Fibroblast of peridontal ligament (primary cell): ENCODE data around the gene PLSCR1.

Experiments
- DNase-seq: peaks from one replicate; pipeline ENCODE4 v3.0.0-alpha.2; 2010; ENCODE audit errors: extremely low read depth

PLSCR1 gene

DNA sequence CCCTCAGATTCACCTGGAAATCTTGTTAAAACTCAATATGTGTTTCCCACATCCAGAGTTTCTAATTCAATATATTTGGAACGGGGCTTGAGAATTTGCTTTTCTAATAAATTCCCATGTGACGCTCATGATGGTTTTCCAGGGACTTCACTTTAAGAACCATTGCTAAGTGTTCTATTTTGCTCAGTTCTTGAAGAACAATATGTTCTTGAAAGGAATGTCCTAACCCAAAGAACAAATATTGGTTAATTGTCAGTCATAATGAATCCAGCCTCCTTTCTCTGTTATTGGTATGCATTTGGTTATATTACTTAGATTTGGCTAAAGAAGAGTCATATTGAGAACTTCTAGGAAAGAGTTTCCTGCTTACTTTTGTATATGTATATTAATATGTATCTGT is 70.7 kb downstream of the PLSCR1 start:
- no peak for DNase-seq

DNA sequence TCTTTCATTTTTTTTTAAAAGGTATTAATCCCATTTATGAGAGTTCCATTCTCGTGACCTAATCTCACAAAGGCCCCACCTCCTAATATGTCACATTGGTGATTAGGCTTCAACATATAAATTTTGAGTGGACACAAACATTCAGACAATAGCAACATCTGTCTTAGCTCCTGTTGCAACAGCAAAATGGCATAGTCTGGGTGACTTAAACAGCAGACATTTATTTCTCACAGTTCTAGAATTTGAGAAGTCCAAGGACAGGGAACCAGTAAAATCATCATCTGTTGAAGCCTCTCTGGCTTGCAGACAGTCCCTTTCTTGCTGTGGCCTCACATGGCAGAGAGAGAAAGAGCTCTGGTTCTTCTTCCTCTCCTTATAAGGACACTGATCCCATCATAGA is 71.8 kb downstream of the PLSCR1 start:
- no peak for DNase-seq

DNA sequence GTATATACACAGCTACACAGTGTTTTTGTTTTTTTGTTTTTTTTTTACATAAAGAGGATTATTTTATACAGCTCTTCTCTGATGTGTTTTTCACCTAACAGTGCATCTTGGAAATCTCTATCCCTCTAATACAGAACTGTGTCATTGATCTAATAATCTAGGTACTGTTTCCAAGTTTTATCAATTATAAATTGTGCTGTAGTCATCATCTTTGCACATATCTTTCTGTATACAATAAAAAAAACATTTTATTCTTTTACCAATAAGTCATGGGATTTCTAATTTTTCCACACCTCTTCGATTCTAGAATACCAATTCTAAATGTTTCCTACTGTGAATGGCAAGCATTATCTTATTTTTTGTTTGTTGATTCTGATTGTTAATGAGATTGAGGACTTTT is 73.4 kb downstream of the PLSCR1 start:
- DNase-seq: no peak

DNA sequence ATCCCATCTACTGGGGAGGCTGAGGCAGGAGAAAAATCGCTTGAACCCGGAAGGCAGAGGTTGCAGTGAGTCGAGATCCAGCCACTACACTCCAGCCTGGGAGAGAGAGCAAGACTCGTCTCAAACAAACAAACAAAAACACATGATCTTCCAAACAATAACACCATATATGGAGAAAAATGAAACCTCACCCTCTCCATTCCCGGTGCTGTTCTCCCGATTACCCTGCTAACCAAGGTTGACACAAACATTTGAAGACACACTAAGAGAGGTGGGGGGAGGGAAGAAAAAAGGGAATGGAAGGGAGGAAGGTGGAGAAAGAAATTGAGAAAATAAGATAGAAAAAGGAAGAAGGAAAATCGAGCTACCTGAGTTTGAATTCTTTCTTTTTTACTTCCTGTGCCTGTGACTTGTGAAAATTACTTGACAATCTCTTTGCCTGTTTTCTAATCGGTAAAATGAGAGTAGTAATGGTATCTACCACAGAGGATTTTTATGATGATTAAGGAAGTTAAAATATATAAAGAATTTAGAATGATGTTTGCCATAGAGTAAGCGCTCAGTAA is 73.9 kb downstream of the PLSCR1 start:
- no peak for DNase-seq

DNA sequence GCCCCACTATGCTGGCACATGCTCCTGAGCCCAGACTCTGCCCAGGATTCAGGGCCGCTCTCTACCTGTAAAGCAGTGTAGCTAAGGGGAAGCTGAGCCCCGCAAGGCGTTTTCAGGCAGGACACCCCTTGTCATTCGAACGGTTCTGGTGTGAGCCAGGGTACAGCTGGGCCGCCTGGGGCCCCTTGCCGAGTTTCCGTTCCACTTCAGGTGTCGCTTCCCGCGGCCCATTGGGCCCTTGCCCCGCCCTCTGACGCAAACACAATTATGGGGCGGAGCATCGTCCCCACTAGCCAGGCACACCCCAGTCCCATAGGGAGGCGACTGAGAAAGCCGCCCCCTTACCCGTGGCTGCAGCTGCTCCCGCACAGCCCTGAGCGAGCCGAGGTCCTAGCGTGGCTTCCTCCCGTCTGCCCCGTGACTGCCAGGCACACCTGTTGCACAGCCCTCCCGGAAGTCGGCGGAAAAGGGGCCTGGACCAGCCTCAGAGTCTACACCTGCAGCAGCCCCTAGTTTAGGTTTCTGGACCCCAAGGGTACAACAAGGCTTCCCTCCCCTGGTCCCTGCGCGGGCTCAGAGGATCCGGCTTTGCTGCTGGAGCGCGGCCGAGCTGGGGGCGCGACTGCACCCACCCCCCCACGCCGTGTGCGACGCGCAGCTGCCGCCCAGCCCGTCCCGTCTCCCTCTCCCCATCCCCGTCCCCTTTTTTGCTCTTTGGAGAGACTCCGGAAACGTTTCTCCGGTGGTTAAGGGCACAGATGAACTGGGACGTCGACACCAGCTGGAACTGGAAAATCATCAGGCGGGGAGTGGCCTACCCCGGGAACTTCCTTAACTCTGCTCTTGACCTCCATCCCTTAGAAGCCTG is 75.0 kb downstream of the PLSCR1 start, which contains the start of gene PLSCR2:
TSS of gene PLSCR2 (minus strand) at position 412 of the 868 bp plus-strand sequence. CDS start 9,657 bp downstream, outside the sequence.
- DNase-seq: no peak

DNA sequence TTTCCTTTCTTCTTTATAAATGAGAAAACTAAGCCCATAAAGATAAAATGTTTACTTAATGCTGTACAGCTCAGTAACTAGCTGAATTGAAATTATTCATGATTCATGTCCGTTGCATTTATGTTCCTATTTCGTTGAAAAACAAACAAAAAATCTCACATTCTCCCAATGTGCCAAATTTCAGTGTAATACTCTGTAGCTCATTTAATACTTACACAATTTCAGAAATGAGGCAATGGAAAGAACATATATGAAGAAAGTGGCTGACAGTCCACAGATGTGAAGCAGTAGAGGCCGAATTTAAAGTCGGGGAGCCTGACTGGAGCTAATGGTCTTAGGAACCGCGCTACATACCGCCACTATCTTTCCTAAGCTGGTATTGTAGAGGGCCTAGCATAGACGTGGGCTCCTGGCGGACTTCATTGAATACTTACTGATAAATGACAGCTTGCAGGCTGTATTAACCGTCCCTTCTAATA is 75.7 kb downstream of the PLSCR1 start:
- peak; percentile 59 for DNase-seq

DNA sequence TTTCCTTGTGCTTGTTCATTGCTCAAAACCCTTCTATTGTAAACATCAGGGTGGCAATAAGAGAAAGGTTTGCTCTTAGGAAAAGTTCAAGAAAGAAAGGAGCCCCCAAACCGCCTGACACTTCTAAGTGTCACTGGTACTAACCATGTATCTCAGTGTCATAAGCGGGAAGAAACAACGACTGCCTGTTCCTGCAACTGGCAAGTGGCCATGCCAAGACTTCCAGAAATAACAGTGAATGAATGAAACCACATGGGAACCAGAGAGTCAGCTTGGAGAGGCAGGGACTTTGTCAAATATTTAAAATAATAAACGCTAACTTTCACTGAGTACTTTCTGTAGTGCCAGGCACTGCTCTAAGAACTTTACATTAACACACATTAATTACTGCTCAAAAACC is 76.2 kb downstream of the PLSCR1 start:
- peak; percentile 56 for DNase-seq

DNA sequence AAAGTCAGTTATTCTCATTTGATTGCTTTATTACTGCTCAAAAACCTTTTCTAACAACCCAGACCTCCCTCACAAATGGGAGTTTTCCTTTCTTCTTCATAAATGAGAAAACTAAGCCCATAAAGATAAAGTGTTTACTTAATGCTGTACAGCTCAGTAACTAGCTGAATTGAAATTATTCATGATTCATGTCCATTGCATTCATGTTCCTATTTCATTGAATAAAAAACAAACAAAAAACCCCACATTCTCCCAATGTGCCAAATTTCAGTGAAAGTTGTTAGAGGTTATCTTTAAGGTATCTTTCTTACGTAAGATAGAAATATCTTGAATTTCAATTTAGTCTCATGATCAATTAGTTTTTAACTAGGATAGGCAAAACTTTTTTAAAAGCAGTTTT is 77.8 kb downstream of the PLSCR1 start:
- DNase-seq: peak; percentile 57

DNA sequence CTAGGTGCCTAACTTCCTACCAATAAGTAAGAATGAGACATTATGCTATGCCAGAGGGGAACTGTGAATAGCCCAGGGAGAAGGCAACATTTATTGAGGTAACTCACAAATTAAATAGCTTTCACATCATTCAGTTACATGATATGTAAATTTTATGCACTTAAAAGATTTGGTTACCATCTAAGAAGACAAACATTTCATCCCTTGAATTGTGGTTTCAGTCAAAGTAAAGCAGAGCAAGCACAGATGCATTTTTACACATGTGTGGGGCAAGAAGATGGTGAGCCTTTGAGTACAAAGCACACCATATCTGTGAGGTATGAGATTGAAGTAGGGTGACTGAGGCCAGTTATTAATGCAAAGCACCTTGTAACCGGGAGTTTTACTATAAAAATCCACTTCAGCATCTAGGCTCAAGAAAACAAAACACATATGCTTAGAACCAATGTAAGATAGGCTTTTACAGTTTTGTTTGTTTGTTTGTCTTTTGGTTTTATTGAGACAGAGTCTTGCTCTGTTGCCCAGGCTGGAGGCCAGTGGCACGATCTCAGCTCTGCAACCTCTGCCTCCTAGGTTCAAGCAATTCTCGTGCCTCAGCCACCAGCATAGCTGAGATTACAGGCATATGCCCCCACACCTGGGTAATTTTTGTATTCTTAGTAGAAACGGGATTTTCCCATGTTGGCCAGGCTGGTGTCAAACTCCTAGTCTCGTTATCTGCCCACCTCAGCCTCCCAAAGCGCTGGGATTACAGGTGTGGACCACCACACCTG is 78.5 kb downstream of the PLSCR1 start:
- DNase-seq: peak; percentile 48
